H1 (cell line): ENCODE results near the gene ABLIM1.

ENCODE experiments used
- RFX5 ChIP-seq: IDR thresholded peaks from 2 replicates; pipeline ENCODE4 v1.6.1; 2011; ENCODE audit warnings: low read depth, low read length, improper control_type of control experiment, borderline replicate concordance
- SIN3A ChIP-seq, 2 experiments: IDR thresholded peaks in 1 of 2; conservative IDR thresholded peaks in 1 of 2; 2 replicates each; pipeline ENCODE4 v1.6.1; 2011 to 2012; ENCODE audit warnings: low read length in 2 of 2, improper control_type of control experiment in 1 of 2, low read depth in 1 of 2, mild to moderate bottlenecking in 1 of 2
- SP1 ChIP-seq: IDR thresholded peaks from 2 replicates; pipeline ENCODE4 v1.6.1; 2011; ENCODE audit warnings: low read depth, low read length
- SUZ12 ChIP-seq: fragments of 200-600 bp; sonication (generic); IDR thresholded peaks from 2 replicates; pipeline ENCODE4 v1.6.1; 2012; ENCODE audit warnings: mild to moderate bottlenecking, inconsistent platforms, low read length, moderate library complexity, mixed read lengths
- TAF1 ChIP-seq: IDR thresholded peaks from 2 replicates; pipeline ENCODE4 v1.6.1; 2011; ENCODE audit warnings: mild to moderate bottlenecking, low read depth, low read length
- YY1 ChIP-seq: IDR thresholded peaks from 2 replicates; pipeline ENCODE4 v1.6.1; 2011; ENCODE audit warnings: low read depth, mild to moderate bottlenecking, low read length

DNA sequence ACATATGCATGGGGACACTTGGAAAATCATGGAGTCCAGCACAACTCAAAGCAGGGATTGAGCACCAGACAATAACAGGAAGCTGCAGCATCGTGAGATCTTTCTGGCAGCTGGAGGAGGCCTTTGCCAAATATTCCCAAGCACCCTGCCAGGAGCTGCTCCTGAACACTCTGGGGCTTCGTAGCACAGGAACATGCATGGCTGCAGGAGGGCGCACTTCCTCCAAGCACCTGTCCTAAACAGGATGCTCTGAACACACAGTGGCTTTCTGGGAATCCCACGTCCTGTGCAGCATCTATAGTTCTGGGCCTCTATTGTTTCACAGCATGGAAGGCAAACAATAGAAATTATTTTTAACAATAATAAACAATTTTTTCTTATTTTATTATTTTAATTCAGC lies 4.1 kb downstream of the ABLIM1 start:
- TF ChIP-seq RFX5 (no peak), SUZ12 (no peak), TAF1 (no peak), SP1 (no peak), SIN3A (conservative IDR thresholded peaks at IDR 0.05 in 1 of 2, IDR thresholded peaks at IDR 0.05 in 1 of 2; ENCODE audit: low read depth in 1 of 2, low read length in 2 of 2) (no peak), YY1 (no peak)
